ENCODE measurements around the gene MPPED2. TPM values are rescaled to one million over a fixed set of nuclear protein-coding genes. Genes with fewer than 3 reads are reported as not detected.

Gene MPPED2
- total RNA-seq, 1 experiment from 2014 or later, result 4.7 TPM

- no peak overlapping the region for H4K5ac ChIP-seq (ENCODE audit: insufficient read length, low read depth, low read length)
- H3K23ac ChIP-seq (ENCODE audit: insufficient read length, low read depth, low read length), result no peak overlapping the region
- H3K9me3 Mint-ChIP-seq, result no peaks in the 10 kb centered on the region
- no peaks in the 10 kb centered on the region for H3K27me3 Mint-ChIP-seq (ENCODE audit: low read depth)
- no peak overlapping the region for H2BK5ac ChIP-seq (ENCODE audit: insufficient read length, low read length)
- H2BK120ac ChIP-seq (ENCODE audit: low read depth, low read length, poor library complexity, severe bottlenecking), result no peak overlapping the region
- H3K36me3 Mint-ChIP-seq (ENCODE audit: insufficient read depth in 1 of 3, low read depth in 3 of 3), result peaks cover 0 to 4% (median 0%) of the 10 kb centered on the region in 3 experiments; a peak in 1 of 7 replicates
- H3K14ac ChIP-seq (ENCODE audit: insufficient read depth, low read length), result no peak overlapping the region
- no peaks in the 10 kb centered on the region for H3K4me1 ChIP-seq (ENCODE audit: insufficient read depth, low read length)
- no peak for TF ChIP-seq CTCF (conservative IDR thresholded peaks at IDR 0.05)
- WGBS (ENCODE audit: extremely low coverage, insufficient read length, low lambda C conversion rate), result no CpG with 5 or more reads among the region's 1 CpG
- no peak overlapping the region for H3K4me2 ChIP-seq (ENCODE audit: insufficient read depth, insufficient read length, low read length)
- no peak overlapping the region for H3K4ac ChIP-seq (ENCODE audit: low read depth, low read length)
- H2BK20ac ChIP-seq (ENCODE audit: low read depth, low read length, poor library complexity, severe bottlenecking), result no peak overlapping the region
- H3K18ac ChIP-seq (ENCODE audit: insufficient read length, low read depth, low read length), result no peak overlapping the region
- no peak for DNase-seq
- no peak overlapping the region for H2AK5ac ChIP-seq (ENCODE audit: insufficient read length, low read length)
- no peak overlapping the region for H3T11ph ChIP-seq (ENCODE audit: low read length)
- H3K27ac ChIP-seq (ENCODE audit: insufficient read length, low read depth, low read length), result no peak overlapping the region
- H3K9ac ChIP-seq (ENCODE audit: extremely low read depth, insufficient read length, low read length), result no peak overlapping the region
- no peak overlapping the region for H2BK12ac ChIP-seq (ENCODE audit: insufficient read length, low read depth, low read length)
- no peak overlapping the region for H3K4me3 Mint-ChIP-seq
- 0 out of 4 replicates have a peak, but pooled peaks cover 0 to 4% of the 10 kb centered on the region in 2 experiments for H3K4me1 Mint-ChIP-seq
- H4K91ac ChIP-seq (ENCODE audit: insufficient read length, low read depth, low read length), result no peak overlapping the region
- H4K20me1 ChIP-seq (ENCODE audit: control insufficient read depth, insufficient read depth, insufficient read length), result no peaks in the 10 kb centered on the region
- no peaks in the 10 kb centered on the region for H3K79me1 ChIP-seq (ENCODE audit: insufficient read depth, low read depth, low read length, poor library complexity, severe bottlenecking)
- no peaks in the 10 kb centered on the region for H3K9me3 ChIP-seq (ENCODE audit: control insufficient read depth, low read depth, low read length)
- H3K27me3 ChIP-seq (ENCODE audit: insufficient read depth, low read length), result no peaks in the 10 kb centered on the region
- H3K23me2 ChIP-seq (ENCODE audit: insufficient read length, low read depth, low read length, poor library complexity, severe bottlenecking), result no peaks in the 10 kb centered on the region
- H4K8ac ChIP-seq (replicated peaks; ENCODE audit: insufficient read length, low read depth, low read length), result no peak overlapping the region
- H2AFZ ChIP-seq (ENCODE audit: low read length), result no peak overlapping the region
- no peak overlapping the region for H2BK15ac ChIP-seq (ENCODE audit: low read depth, low read length)
- H3K56ac ChIP-seq (ENCODE audit: insufficient read length, low read depth, low read length), result no peak overlapping the region
- H3K79me2 ChIP-seq (ENCODE audit: insufficient read depth, low read length), result no peaks in the 10 kb centered on the region
- no peak overlapping the region for H3K27ac Mint-ChIP-seq
Observed at GRCh38 chr11:30499940-30500339, 86.2 kb downstream of the MPPED2 start.

Measured in H9 (cell line).